Measurements from ENCODE around the gene BLZF1.
"Not testable (repeated sequence)": the region's sequence is repeated elsewhere in the genome, so short reads cannot be mapped to it uniquely, and the experiment has no call there.

Gene BLZF1

GRCh38 chr1:169360415-169360814, 7.6 kb upstream of the BLZF1 start:
- DNase-seq (ENCODE audit: low read depth in 3 of 3): no peak

GRCh38 chr1:169361281-169361680, 6.7 kb upstream of the BLZF1 start:
- DNase-seq (ENCODE audit: low read depth in 3 of 3): no peak

- peak in 2 of 3 experiments; percentile 11 to 19 for DNase-seq (ENCODE audit: low read depth in 3 of 3)
Measured at GRCh38 chr1:169363046-169363730, 4.8 kb upstream of the BLZF1 start.

GRCh38 chr1:169364948-169365347, 3.0 kb upstream of the BLZF1 start:
- DNase-seq (ENCODE audit: low read depth in 3 of 3): no peak

GRCh38 chr1:169367096-169367685, 804 bp upstream of the BLZF1 start:
- DNase-seq (ENCODE audit: low read depth in 3 of 3): no peak

GRCh38 chr1:169368406-169368769, 393 bp downstream of the BLZF1 start:
- DNase-seq (ENCODE audit: low read depth in 3 of 3): peak in 1 of 3 experiments; percentile 9

- DNase-seq (ENCODE audit: low read depth in 3 of 3): no peak
Measured at GRCh38 chr1:169371404-169371803, 3.4 kb downstream of the BLZF1 start.

- no peak for DNase-seq (ENCODE audit: low read depth in 3 of 3)
Measured at GRCh38 chr1:169381162-169381561, 13.2 kb downstream of the BLZF1 start.

- no peak for DNase-seq (ENCODE audit: low read depth in 3 of 3)
Measured at GRCh38 chr1:169383449-169383848, 15.5 kb downstream of the BLZF1 start.

- no peak for DNase-seq (ENCODE audit: low read depth in 3 of 3)
Measured at GRCh38 chr1:169387399-169387798, 19.4 kb downstream of the BLZF1 start.

- no peak for DNase-seq (ENCODE audit: low read depth in 3 of 3)
Measured at GRCh38 chr1:169390303-169390702, 22.3 kb downstream of the BLZF1 start.

- no peak for DNase-seq (ENCODE audit: low read depth in 3 of 3)
Measured at GRCh38 chr1:169392406-169392805, 24.4 kb downstream of the BLZF1 start.

- DNase-seq (ENCODE audit: low read depth in 3 of 3): no peak
Measured at GRCh38 chr1:169395955-169396354, 28.0 kb downstream of the BLZF1 start.

- DNase-seq (ENCODE audit: low read depth in 3 of 3): not testable (repeated sequence)
Measured at GRCh38 chr1:169402578-169402977, 34.6 kb downstream of the BLZF1 start.

GRCh38 chr1:169408340-169408739, 40.3 kb downstream of the BLZF1 start:
- not testable (repeated sequence) for DNase-seq (ENCODE audit: low read depth in 3 of 3)

GRCh38 chr1:169414952-169415351, 47.0 kb downstream of the BLZF1 start:
- DNase-seq (ENCODE audit: low read depth in 3 of 3): no peak

GRCh38 chr1:169421309-169421708, 53.3 kb downstream of the BLZF1 start:
- no peak for DNase-seq (ENCODE audit: low read depth in 3 of 3)

- DNase-seq (ENCODE audit: low read depth in 3 of 3): no peak
Measured at GRCh38 chr1:169426174-169426705, 58.2 kb downstream of the BLZF1 start.

GRCh38 chr1:169427081-169427641, 59.2 kb downstream of the BLZF1 start, which contains the start of gene CCDC181:
CCDC181 (minus strand) TSS chr1:169427474; CDS start chr1:169424927, 2,547 bp downstream.
- DNase-seq (ENCODE audit: low read depth in 3 of 3): peak; percentile 12 to 55 (median 32)

All from stimulated activated CD4-positive, alpha-beta T cell treated with anti-CD3 and anti-CD28 coated beads, TNF-alpha, amount 100 ng/mL, for 24 hours (primary cell).